DOHH2 (cell line): Measurements from ENCODE around the gene NUTM2D.
"Not testable (repeated sequence)": the region's sequence is repeated elsewhere in the genome, so short reads cannot be mapped to it uniquely, and the experiment has no call there.

Experiments used
- EZH2phosphoT487 ChIP-seq: fragments of 200-600 bp; sonication (generic); IDR thresholded peaks from 2 replicates; pipeline ENCODE4 v1.6.1; 2017; ENCODE audit warnings: borderline replicate concordance, mild to moderate bottlenecking, antibody characterized with exemption, low read length, moderate library complexity, mixed read lengths
- TF ChIP-seq, protein P1 (sequence below): fragments of 200-600 bp; sonication (generic); IDR thresholded peaks from one replicate; pipeline ENCODE4 v1.5.1; 2014; ENCODE audit warnings: antibody characterized with exemption, mild to moderate bottlenecking, low read depth, low read length; ENCODE audit not compliant: poor library complexity, severe bottlenecking

DNA sequence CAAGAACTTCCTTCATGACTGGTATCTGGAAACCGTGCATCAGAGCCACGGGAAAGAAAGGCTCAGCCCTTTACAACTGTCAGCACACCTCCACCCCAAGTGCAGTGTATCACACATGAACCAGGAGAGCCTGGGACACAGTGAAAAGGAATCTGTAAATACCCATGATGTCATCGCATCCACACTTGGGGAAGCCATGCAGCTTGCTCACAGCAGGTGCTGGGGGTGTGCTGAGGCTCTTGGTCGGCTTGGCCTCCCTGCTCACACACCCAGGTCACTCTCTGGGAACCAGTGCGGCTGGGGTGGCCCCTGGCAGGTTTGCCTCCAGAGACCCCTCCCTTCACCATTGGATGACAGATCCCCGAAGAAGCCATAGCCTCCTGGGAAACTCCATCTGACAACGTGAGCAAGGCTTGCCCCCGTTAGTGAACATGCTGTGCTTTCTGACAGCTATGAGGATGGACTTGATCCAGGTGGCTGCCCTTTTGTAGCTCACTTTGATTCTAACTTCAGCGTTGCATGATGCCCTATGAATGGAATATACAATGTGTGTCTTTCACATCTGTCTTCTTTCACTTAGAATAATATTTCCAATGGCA is 12.1 kb downstream of the NUTM2D start:
- TF ChIP-seq, protein P1, sequence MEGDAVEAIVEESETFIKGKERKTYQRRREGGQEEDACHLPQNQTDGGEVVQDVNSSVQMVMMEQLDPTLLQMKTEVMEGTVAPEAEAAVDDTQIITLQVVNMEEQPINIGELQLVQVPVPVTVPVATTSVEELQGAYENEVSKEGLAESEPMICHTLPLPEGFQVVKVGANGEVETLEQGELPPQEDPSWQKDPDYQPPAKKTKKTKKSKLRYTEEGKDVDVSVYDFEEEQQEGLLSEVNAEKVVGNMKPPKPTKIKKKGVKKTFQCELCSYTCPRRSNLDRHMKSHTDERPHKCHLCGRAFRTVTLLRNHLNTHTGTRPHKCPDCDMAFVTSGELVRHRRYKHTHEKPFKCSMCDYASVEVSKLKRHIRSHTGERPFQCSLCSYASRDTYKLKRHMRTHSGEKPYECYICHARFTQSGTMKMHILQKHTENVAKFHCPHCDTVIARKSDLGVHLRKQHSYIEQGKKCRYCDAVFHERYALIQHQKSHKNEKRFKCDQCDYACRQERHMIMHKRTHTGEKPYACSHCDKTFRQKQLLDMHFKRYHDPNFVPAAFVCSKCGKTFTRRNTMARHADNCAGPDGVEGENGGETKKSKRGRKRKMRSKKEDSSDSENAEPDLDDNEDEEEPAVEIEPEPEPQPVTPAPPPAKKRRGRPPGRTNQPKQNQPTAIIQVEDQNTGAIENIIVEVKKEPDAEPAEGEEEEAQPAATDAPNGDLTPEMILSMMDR, result not testable (repeated sequence)
- not testable (repeated sequence) for TF ChIP-seq EZH2phosphoT487
